ENCODE data around the gene CEP55. TPM values are rescaled to one million over a fixed set of nuclear protein-coding genes. Genes with fewer than 3 reads are reported as not detected.

Gene CEP55
- total RNA-seq, 1 experiment from 2014 or later = 39.4 TPM

GRCh38 chr10:93573924-93574323 is 77.5 kb downstream of the CEP55 start:
- TF ChIP-seq CTCF (IDR thresholded peaks at IDR 0.05; ENCODE audit: unreplicated experiment) = no peak
- no peaks in the 10 kb centered on the region for H3K9me3 Mint-ChIP-seq (ENCODE audit: unreplicated experiment)
- H3K27ac Mint-ChIP-seq (ENCODE audit: low read depth, unreplicated experiment) = no peak overlapping the region
- BruUV-seq (replicated peaks) = no TSS peak
- no peaks in the 10 kb centered on the region for H3K36me3 Mint-ChIP-seq (ENCODE audit: insufficient read depth, unreplicated experiment)
- no peak for DNase-seq (ENCODE audit: unreplicated experiment)
- H3K4me3 Mint-ChIP-seq (ENCODE audit: unreplicated experiment) = no peak overlapping the region
- intact Hi-C loops (cut with micrococcal nuclease) = no loop called here
- peaks cover 32% of the 10 kb centered on the region for H3K27me3 Mint-ChIP-seq (ENCODE audit: insufficient read depth, unreplicated experiment)
- H3K4me1 Mint-ChIP-seq (ENCODE audit: insufficient read depth, unreplicated experiment) = no peaks in the 10 kb centered on the region
- POLR2A ChIA-PET = no interaction called here
- CTCF ChIA-PET = interaction anchor here (0.6 kb wide), 1 partner anchor 227 kb away, joined by 3 read pairs; no protein-coding TSS in a partner anchor

- DNase-seq (ENCODE audit: unreplicated experiment) = no peak
- CTCF ChIA-PET = no interaction called here
- BruUV-seq (replicated peaks) = no TSS peak
- Mint-ChIP-seq H3K27ac (ENCODE audit: low read depth, unreplicated experiment) (no peak overlapping the region), H3K27me3 (ENCODE audit: insufficient read depth, unreplicated experiment) (peaks cover 18% of the 10 kb centered on the region), H3K36me3 (ENCODE audit: insufficient read depth, unreplicated experiment) (no peaks in the 10 kb centered on the region), H3K9me3 (ENCODE audit: unreplicated experiment) (no peaks in the 10 kb centered on the region), H3K4me3 (ENCODE audit: unreplicated experiment) (no peak overlapping the region), H3K4me1 (ENCODE audit: insufficient read depth, unreplicated experiment) (no peaks in the 10 kb centered on the region)
- intact Hi-C loops (cut with micrococcal nuclease) = no loop called here
- no peak for TF ChIP-seq CTCF (IDR thresholded peaks at IDR 0.05; ENCODE audit: unreplicated experiment)
- POLR2A ChIA-PET = no interaction called here
Observed at GRCh38 chr10:93576888-93577287, 80.5 kb downstream of the CEP55 start.

GRCh38 chr10:93577565-93577964 is 81.2 kb downstream of the CEP55 start:
- Mint-ChIP-seq H3K4me3 (ENCODE audit: unreplicated experiment) (no peak overlapping the region), H3K27ac (ENCODE audit: low read depth, unreplicated experiment) (no peak overlapping the region), H3K36me3 (ENCODE audit: insufficient read depth, unreplicated experiment) (no peaks in the 10 kb centered on the region), H3K4me1 (ENCODE audit: insufficient read depth, unreplicated experiment) (no peaks in the 10 kb centered on the region), H3K27me3 (ENCODE audit: insufficient read depth, unreplicated experiment) (peaks cover 11% of the 10 kb centered on the region), H3K9me3 (ENCODE audit: unreplicated experiment) (no peaks in the 10 kb centered on the region)
- CTCF ChIA-PET = interaction anchor here (1.1 kb wide), 1 partner anchor 22 kb away, joined by 3 read pairs; no protein-coding TSS in a partner anchor
- no peak for TF ChIP-seq CTCF (IDR thresholded peaks at IDR 0.05; ENCODE audit: unreplicated experiment)
- intact Hi-C loops (cut with micrococcal nuclease) = no loop called here
- BruUV-seq (replicated peaks) = no TSS peak
- POLR2A ChIA-PET = interaction anchor here (0.7 kb wide), 1 partner anchor 93 kb away, joined by 4 read pairs; no protein-coding TSS in a partner anchor
- no peak for DNase-seq (ENCODE audit: unreplicated experiment)

Other genes starting within 250 kb of the CEP55 start
- 167 and 181 TPM in 2 replicates for gene MYOF, start 14.3 kb upstream of the CEP55 start, total RNA-seq (2022)
- gene FFAR4, start 70.1 kb downstream of the CEP55 start, total RNA-seq (2022) = not detected in 2 replicates
- not detected in 2 replicates for gene RBP4, start 104.6 kb downstream of the CEP55 start, total RNA-seq (2022)
- not detected in 2 replicates for gene PDE6C, start 115.9 kb downstream of the CEP55 start, total RNA-seq (2022)
- gene FRA10AC1, start 206.0 kb downstream of the CEP55 start, total RNA-seq (2022) = 19.3 and 25.1 TPM in 2 replicates